Suppressor macrophage (primary cell): Measurements from ENCODE around the gene CKAP2L.

Experiments
- DNase-seq, 4 experiments: peaks; one replicate each; pipeline ENCODE4 v3.0.0-alpha.2; 2020 to 2022
- total RNA-seq, 17 experiments: gene quantifications; one replicate each; lab custom pipeline; 2026; ENCODE audit warnings: mixed read lengths in 6 of 17, inconsistent platforms in 3 of 17; lab: John Stamatoyannopoulos, UW

CKAP2L gene
- 3.0 to 35.2 (median 16.8) reads per million in 17 experiments for total RNA-seq

- peak; percentile 97 to 98 (median 98) for DNase-seq
Observed at GRCh38 chr2:112764071-112765044, at the start of gene CKAP2L. CKAP2L (minus strand) TSS chr2:112764609; CDS start chr2:112764598, 11 bp downstream.

- DNase-seq, result no peak
Observed at GRCh38 chr2:112813280-112813966, 49.0 kb upstream of the CKAP2L start.

- peak in 3 of 4 experiments; percentile 43 to 61 (median 50) for DNase-seq
Observed at GRCh38 chr2:112812318-112813267, 48.2 kb upstream of the CKAP2L start.

DNA sequence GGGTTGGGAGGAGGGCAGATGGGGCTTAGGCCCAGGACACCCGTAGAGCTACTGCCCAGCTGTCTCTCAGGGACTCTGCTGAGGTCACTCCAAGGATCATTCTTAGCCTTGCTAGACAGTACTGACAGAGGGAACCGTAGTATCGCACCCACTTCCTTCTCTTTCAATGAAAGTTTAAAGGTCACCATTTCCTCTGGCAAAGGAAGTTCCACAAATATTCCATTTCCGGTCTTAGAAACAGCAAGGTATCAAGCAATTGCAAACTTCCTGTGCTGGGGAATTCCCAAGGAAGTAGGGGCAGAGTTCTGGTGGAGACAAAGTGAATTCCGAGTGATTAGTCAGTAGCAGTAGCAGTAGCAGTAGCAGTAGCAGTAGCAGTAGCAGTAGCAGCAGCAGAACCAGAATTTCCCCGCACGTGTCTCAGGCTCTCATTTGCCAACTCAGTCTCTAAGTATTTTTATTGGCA, 47.5 kb upstream of the CKAP2L start:
- DNase-seq, result peak; percentile 54 to 87 (median 70)

- DNase-seq, result no peak
Observed at GRCh38 chr2:112811276-112811831, 46.9 kb upstream of the CKAP2L start.

DNA sequence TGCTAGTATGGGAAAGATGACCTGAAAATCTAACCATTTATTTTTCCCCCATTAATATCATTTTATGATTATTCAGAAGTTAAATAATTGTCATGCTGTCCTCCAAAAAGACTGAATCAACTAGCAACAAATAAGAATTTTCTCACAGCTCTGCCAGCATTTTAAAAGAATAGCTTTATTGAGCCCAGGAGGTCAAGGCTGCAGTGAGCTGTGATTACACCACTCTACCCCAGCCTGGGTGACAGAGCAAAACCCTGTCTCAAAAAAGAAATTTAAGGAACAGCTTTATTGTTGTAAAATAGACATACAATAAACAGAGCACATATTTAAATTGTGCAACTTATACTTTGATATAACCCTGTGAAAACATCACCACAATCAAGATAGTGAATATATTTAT, 44.7 kb upstream of the CKAP2L start:
- no peak for DNase-seq

DNA sequence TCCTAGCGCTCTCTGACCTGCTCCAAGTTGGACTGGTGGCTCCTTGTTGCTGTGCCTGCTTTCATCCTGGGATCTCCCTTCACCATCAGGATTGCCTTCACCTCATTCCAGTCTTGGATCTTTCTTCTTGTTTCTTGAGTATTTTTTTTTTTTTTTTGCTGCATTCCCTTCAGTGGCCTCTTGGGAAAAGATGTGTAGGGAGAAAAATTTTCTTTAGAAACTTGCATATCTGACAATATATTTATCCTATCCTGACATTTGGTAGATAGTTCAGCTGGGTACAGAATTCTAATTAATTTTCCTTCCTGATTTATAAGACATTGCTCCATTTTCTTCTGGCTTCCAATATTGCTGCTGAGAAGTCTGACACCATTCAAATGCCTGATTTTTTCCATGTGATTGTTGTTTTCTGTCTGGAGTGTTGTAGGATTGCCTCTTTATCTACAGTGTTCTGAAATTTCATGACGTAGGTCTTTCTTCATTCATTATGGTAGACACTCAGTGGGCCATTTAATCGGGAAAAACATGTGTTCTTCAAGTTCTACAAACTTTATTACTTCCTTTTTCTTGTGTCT, 42.9 kb upstream of the CKAP2L start:
- DNase-seq, result no peak

DNA sequence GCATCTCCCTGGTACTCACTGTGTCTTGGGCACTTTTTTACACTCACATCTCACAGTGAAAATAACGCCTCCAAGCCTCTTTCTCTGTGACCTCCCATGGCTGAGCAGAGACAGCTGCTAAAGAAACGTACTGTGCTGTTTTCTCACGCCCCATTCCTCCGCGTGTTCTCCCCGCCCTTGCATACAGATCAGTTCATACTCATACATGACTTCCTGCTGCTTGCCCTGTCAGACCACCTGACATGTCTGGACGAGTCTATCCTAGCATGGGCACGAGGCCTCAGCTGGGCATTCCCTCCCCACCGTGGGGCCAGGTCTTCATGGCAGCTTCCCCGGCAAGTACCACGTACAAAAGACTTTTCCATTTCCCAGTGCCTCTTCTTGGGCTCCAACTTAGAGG, 41.1 kb upstream of the CKAP2L start:
- no peak for DNase-seq

GRCh38 chr2:112803691-112804521, 39.5 kb upstream of the CKAP2L start:
- no peak for DNase-seq

GRCh38 chr2:112800881-112801583, 36.6 kb upstream of the CKAP2L start:
- DNase-seq, result no peak

GRCh38 chr2:112798979-112799975, 34.9 kb upstream of the CKAP2L start:
- DNase-seq, result peak; percentile 52 to 79 (median 62)

DNA sequence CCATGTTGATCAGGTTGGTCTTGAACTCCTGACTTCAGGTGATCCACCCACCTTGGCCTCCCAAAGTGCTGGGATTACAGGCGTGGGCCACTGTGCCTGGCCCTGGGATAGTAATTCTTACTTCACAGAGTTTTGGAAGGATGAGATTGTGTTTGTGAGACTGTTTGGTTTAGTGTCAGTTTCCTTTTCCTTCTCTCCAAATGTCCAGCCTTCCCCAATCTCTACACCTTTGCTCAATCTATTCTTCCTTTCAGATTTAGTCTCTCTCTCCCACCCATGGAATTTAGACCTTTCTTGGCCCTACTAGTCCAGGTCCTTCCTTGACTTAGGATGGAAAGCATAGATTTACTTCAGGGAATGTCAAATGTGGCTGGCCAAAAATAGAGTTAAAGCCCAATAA, 32.1 kb upstream of the CKAP2L start:
- DNase-seq, result no peak

- peak in 3 of 4 experiments; percentile 25 to 48 (median 31) for DNase-seq
Observed at GRCh38 chr2:112795774-112796173, 31.4 kb upstream of the CKAP2L start.

DNA sequence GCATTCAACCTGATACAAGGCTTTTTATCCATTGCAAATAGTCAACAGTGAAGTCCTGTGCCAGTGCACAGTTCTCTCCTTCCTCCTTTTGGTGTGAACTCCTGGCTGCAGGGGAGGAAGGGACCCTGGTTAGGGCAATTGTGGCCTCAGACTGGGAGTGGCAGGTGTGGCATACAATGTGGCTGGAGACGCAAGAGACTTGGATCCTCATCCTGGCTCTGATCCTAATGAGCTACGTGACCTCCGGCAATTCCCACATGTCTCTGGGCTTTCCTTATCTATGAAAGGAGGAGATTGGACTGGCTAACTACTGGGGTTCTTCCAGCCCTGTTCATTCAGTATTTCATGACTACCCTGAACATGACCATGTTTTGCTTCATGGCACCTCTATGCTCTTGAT, 30.4 kb upstream of the CKAP2L start:
- DNase-seq, result no peak

DNA sequence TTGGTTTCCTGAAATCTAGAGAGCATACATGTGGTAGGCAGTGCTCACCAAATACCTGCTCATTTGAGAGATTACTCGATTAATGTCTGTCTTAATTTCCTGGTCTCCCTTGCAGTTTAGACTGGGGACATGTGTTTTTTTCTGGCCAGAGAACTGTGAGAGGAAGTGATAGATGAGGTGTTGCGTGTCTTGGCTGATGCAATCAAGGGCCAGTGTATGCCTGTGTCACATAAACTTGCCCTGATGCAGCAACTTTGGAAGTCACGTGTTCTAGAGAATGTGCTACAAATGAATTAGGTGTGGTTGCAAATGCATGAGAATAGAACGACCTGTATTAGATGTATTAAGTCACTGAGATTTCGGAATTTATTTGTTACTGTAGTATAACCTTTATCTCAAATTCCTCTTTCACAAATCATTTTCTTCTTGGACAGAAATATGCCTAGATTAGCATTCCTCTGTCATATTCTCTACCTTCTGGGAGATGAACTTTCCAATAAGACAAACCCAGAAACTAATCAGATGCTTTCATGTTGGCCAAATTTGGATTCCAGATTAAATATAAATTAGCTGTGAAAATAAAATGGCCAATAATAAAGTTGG, 29.8 kb upstream of the CKAP2L start:
- DNase-seq, result peak; percentile 84 to 92 (median 88)

GRCh38 chr2:112793449-112793978, 29.1 kb upstream of the CKAP2L start:
- DNase-seq, result peak; percentile 68 to 93 (median 81)

DNA sequence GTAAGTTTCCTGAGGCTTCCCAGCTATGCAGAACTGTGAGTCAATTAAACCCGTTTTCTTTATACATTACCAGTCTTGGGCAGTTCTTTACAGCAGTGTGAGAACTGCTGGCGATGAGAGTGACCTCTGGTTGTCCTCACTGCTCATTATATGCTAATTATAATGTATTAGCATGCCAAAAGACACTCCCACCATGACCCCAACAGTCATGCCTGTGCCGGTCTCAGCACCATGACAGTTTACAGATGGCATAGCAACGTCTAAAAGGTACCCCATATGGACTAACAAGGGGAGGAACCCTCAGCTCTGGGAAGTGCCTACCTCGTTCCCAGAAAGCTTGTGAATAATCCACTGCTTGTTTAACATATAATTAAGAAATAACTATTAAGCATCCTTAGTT, 28.0 kb upstream of the CKAP2L start:
- no peak for DNase-seq
